ENCODE measurements around the gene PROP1.

DNA sequence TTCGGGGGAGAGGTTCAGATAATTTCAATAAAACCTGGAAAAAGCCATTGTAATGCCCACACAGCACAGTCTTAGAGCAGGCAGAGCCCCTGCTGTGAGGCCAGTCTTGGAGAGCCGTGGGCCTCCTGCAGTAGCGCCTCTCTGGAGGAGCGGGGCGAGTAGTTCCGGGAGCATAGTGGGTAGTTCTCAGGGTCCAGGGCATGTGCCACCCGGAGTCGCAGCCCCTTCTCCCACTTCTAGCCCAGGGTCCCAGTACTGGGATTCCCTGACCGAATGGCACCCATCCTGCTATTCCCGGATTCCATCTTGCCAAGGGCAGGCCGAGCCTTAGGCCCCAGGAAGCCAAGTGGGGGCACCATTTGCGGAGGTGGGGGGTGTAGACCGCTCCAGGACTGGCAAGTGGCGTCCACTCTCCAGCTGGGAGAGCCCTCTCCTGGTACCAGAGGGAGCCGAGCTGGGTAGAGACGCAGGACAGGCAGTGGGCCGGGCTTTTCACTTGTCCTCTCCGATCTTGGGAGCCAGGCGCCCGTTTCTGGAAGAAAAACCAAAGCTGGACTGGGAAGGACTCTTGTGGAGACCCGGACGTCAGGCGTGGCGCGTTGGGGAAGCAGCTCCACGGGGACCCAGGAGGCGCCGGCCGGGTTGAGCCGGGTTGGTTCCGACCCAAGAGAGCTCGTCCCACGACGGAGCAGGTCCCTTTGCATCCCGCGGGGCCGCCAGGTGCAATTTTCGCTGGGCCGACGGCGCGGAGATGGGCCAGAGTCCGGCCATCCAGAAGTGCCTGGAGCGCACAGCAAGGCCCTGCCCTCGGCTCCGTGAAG lies 12.1 kb downstream of the PROP1 start:
- TF ChIP-seq EZH2phosphoT487 (IDR thresholded peaks at IDR 0.05; ENCODE audit: insufficient read depth, low read depth): no peak
- no peak for TF ChIP-seq EZH2 (IDR thresholded peaks at IDR 0.05; ENCODE audit: insufficient read depth, poor library complexity, severe bottlenecking)

All from GM23248 (cell line).